ENCODE data around the gene PRC1.
"Not testable (repeated sequence)": the region's sequence is repeated elsewhere in the genome, so short reads cannot be mapped to it uniquely, and the experiment has no call there.

Gene PRC1

GRCh38 chr15:90994417-90995311 is at the start of gene PRC1:
TSS of gene PRC1 (minus strand) at chr15:90994535. CDS start at chr15:90994417, 118 bp downstream.
- peak; percentile 64 to 98 (median 94) for DNase-seq

GRCh38 chr15:91043202-91043874 is 49.0 kb upstream of the PRC1 start:
- DNase-seq, result no peak

GRCh38 chr15:91040856-91041255 is 46.5 kb upstream of the PRC1 start:
- no peak for DNase-seq

- no peak for DNase-seq
Observed at GRCh38 chr15:91039996-91040395, 45.7 kb upstream of the PRC1 start.

- DNase-seq, result peak in 14 of 58 donors; percentile 0 to 25 (median 3)
Observed at GRCh38 chr15:91032919-91033803, 38.8 kb upstream of the PRC1 start.

GRCh38 chr15:91031796-91032195 is 37.5 kb upstream of the PRC1 start:
- DNase-seq, result no peak

GRCh38 chr15:91027677-91028076 is 33.3 kb upstream of the PRC1 start:
- no peak for DNase-seq

GRCh38 chr15:91023720-91024119 is 29.4 kb upstream of the PRC1 start:
- DNase-seq, result no peak

GRCh38 chr15:91022832-91023129 is 28.4 kb upstream of the PRC1 start:
- DNase-seq, result no peak

- DNase-seq, result peak; percentile 34 to 91 (median 78)
Observed at GRCh38 chr15:91022075-91022831, 27.9 kb upstream of the PRC1 start, which contains the start of gene VPS33B. TSS of gene VPS33B (minus strand) at chr15:91022594. CDS start at chr15:91022249, 345 bp downstream.

- DNase-seq, result peak in 3 of 58 donors; percentile 10 to 30 (median 13)
Observed at GRCh38 chr15:91021516-91022074, 27.3 kb upstream of the PRC1 start.

- DNase-seq, result no peak
Observed at GRCh38 chr15:91018158-91018557, 23.8 kb upstream of the PRC1 start.

GRCh38 chr15:91017716-91018115 is 23.4 kb upstream of the PRC1 start:
- DNase-seq, result no peak

- not testable (repeated sequence) for DNase-seq
Observed at GRCh38 chr15:91013701-91014100, 19.4 kb upstream of the PRC1 start.

GRCh38 chr15:91007266-91007665 is 12.9 kb upstream of the PRC1 start:
- no peak for DNase-seq

- no peak for DNase-seq
Observed at GRCh38 chr15:91001209-91001608, 6.9 kb upstream of the PRC1 start.

GRCh38 chr15:90998737-90999136 is 4.4 kb upstream of the PRC1 start:
- no peak for DNase-seq

- DNase-seq, result peak in 2 of 58 donors; percentile 12 to 34
Observed at GRCh38 chr15:90994059-90994416, 297 bp downstream of the PRC1 start.

- DNase-seq, result no peak
Observed at GRCh38 chr15:90991587-90992285, 2.6 kb downstream of the PRC1 start.

- no peak for DNase-seq
Observed at GRCh38 chr15:90990446-90990845, 3.9 kb downstream of the PRC1 start.

All from anterior cingulate cortex (tissue), 58 donors.